NCI-H82 treated with DMSO at 0.1 percent for 48 hours (cell line): ENCODE measurements around the gene C20orf202.
"Not testable (repeated sequence)": the region's sequence is repeated elsewhere in the genome, so short reads cannot be mapped to it uniquely, and the experiment has no call there.

Source experiments
- DNase-seq: peaks from one replicate; lab custom pipeline; 2025; ENCODE audit not compliant: unreplicated experiment; lab: John Stamatoyannopoulos, UW

The C20orf202 gene

DNA sequence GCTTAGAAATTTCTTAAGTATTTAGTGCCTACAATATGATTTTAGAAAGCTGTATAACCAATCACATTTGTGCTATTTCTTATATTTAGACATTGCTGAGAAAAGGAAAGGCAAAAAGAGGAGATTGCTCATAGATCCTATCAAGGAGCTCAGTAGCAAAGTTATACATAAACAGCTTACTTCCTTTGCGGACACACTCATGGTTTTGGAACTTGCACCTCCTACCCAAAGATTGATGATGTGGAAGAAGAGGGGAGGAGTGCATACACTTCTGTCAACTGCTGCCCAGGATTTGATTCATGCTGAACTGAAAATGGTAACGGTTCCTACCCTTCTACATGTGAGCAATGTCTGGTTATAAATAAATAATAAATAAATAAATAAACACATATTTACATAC lies 39.3 kb downstream of the C20orf202 start:
- no peak for DNase-seq

DNA sequence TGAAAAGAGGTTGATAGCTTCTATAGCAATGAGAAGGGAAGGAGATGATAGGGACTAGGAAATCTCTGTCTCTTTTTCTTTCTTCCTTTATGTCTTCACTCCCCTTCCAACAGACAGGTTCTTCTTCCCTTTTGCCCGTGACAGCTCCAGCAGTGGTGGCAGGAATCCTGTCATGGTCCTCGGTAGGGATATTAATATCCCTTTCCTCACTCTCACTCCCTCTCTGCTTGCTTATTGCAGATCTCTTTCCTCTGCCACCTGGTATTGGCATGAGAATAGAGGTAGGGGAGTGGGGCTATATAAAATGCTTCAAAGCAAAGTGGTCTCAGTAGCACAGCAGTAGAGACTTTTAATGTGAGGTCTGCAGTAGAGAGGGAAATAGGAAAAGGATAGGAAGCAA lies 42.3 kb downstream of the C20orf202 start:
- DNase-seq = no peak

DNA sequence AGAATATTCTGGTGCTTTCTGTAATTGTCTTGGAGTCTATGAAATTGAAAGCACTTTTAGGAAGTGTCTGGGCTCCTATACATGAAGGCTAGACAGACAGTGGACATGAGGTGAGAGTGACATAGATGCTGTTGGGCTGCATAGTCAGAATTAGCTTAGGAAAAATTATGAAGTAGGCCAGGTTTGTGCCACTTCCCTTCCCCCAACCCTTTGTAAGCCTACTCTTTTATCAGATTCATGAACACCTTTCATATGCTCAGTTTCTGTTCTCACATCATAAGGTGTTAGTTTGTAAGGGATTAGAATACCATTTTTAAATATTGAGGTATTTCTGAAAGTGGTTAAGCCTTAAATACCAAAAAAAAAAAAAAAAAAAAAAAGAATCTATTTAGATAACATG lies 44.4 kb downstream of the C20orf202 start:
- no peak for DNase-seq

DNA sequence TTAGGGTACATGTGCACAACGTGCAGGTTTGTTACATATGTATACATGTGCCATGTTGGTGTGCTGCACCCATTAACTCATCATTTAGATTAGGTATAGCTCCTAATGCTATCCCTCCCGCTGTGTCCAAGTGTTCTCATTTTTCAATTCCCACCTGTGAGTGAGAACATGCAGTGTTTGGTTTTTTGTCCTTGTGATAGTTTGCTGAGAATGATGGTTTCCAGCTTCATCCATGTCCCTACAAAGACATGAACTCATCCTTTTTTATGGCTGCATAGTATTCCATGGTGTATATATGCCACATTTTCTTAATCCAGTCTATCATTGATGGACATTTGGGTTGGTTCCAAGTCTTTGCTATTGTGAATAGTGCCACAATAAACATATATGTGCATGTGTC lies 47.0 kb downstream of the C20orf202 start:
- not testable (repeated sequence) for DNase-seq

DNA sequence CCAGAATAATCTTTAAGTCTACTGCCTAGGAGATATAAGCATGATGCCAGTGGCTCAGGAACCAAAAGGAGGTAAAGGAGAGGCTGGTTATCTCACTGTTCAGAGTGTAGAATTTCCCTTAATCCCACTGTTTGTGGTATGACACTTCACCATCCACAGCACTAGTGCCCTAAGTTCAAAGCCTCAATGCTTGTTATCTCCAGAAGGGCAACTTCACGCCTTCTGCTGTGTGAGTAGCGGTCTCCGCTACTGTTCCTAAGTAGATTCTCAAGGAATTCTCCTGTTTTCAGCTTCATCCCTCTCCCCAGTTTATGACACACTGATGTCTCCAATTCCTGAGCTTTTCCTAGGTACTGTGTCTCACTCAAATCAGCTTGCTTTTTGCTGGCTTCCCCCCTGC lies 49.2 kb downstream of the C20orf202 start:
- no peak for DNase-seq

DNA sequence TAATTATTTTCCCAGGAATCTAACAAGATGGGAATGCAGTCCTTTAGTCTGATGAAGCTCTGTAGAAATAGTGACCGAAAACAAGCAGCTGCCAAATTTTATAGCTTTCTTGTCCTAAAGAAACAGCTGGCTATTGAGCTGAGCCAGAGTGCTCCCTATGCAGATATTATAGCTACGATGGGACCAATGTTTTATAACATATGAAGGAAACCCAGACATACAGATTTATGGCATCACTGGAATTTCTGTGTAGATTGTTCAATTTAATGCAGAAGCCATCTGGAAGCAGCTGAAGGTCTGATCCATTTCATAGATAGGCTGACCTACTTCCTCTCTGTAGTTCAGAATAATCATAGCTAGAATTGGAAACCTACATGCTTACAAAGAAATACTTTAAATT lies 51.0 kb downstream of the C20orf202 start:
- DNase-seq = no peak

DNA sequence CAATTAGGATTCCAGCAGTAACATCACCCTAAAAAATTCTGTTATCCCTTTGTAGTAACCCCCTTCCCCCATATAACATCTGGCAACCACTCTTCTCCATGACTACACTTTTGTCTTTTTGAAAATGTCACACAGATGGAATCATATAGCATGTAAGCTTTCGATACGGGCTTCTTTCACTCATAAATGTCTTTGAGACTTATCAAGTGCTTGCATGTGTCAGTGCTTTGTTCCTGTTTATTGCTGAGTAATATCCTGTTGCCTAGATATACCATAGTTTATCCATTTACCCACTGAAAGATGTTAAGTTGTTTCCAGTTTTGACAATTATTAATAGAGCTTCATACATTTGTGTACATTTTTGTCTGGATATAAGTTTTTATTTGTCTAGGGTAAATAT lies 52.4 kb downstream of the C20orf202 start:
- no peak for DNase-seq
